ENCODE measurements around the gene FAM209A.
"Not testable (repeated sequence)": the region's sequence is repeated elsewhere in the genome, so short reads cannot be mapped to it uniquely, and the experiment has no call there.

The FAM209A gene, protein sequence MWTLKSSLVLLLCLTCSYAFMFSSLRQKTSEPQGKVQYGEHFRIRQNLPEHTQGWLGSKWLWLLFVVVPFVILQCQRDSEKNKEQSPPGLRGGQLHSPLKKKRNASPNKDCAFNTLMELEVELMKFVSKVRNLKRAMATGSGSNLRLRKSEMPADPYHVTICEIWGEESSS

DNA sequence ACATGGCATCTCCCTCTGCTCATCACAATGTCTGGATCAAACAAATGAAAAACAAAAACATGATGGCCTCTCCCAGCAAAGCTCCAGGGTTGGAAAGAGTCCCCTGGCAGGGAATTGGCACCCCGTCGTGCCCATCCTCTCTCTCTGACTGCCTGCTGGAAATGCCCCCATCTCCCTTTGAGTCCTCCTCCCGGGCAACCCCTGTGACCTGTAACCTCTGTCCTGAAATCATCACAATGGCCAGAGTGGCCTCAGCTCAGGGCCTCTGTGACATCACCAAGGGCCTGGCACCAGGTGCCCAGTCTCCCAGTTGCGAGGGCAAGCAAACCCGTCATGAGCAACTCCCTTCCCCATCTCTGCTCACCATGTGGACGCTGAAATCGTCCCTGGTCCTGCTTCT, at the start of gene FAM209A:
Gene FAM209A, plus strand, starts transcription at position 301 of the 400 bp plus-strand sequence. Its CDS starts 65 bp downstream, at position 366.
- in situ Hi-C loops (cut with MboI; ENCODE audit: low pct_unique_long_range_greater_than_20kb, low sequenced_read_pairs, unreplicated experiment); DNase-seq (ENCODE audit: low spot score): not testable (repeated sequence)

DNA sequence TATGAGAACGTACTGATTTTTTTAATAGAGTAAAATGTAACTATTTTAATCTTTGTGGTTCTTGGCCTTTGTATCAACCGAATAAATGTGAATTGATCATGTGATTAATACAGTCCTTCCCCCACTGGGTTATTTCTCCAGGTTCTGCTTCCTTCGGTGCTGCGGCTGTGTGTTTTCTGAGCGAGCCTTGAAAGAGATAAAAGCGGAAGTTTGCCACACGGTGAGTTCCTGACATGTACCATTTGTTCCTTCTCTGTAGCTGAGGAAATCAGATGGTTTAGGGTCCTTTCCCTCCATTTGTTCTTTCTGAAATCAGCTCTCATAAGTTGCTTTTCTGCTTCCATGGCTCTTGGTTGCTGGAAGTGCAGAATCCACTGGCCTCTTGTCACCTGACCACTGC, 40.6 kb upstream of the FAM209A start:
- TF ChIP-seq, protein P1, sequence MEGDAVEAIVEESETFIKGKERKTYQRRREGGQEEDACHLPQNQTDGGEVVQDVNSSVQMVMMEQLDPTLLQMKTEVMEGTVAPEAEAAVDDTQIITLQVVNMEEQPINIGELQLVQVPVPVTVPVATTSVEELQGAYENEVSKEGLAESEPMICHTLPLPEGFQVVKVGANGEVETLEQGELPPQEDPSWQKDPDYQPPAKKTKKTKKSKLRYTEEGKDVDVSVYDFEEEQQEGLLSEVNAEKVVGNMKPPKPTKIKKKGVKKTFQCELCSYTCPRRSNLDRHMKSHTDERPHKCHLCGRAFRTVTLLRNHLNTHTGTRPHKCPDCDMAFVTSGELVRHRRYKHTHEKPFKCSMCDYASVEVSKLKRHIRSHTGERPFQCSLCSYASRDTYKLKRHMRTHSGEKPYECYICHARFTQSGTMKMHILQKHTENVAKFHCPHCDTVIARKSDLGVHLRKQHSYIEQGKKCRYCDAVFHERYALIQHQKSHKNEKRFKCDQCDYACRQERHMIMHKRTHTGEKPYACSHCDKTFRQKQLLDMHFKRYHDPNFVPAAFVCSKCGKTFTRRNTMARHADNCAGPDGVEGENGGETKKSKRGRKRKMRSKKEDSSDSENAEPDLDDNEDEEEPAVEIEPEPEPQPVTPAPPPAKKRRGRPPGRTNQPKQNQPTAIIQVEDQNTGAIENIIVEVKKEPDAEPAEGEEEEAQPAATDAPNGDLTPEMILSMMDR (IDR thresholded peaks at IDR 0.05; ENCODE audit: extremely low read depth, insufficient read depth, missing control alignments) = no peak
- in situ Hi-C loops (cut with MboI; ENCODE audit: low pct_unique_long_range_greater_than_20kb, low sequenced_read_pairs, unreplicated experiment) = no loop called here
- no peak for DNase-seq (ENCODE audit: low spot score)

DNA sequence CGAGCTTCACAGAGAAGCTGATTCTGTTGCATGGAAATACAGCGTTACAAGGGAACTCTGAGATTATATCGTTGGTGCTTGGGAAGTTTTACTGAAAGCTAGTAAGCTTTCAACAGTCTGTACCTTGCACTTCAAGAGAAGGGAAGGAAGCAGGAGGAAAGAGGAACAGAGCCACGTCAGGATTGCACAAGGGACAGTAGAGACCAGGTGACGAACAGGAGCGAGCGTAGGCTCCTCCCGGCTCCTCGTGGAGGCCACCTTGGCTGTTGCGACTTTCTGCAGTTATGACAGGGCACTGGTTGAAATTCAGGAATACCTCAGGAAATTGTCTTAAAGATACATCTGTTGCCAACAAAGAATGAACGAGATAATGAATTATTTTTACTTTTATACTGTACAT, 37.3 kb upstream of the FAM209A start:
- DNase-seq (ENCODE audit: low spot score) = no peak
- in situ Hi-C loops (cut with MboI; ENCODE audit: low pct_unique_long_range_greater_than_20kb, low sequenced_read_pairs, unreplicated experiment) = no loop called here
- TF ChIP-seq, protein P1 (IDR thresholded peaks at IDR 0.05; ENCODE audit: extremely low read depth, insufficient read depth, missing control alignments) = no peak

DNA sequence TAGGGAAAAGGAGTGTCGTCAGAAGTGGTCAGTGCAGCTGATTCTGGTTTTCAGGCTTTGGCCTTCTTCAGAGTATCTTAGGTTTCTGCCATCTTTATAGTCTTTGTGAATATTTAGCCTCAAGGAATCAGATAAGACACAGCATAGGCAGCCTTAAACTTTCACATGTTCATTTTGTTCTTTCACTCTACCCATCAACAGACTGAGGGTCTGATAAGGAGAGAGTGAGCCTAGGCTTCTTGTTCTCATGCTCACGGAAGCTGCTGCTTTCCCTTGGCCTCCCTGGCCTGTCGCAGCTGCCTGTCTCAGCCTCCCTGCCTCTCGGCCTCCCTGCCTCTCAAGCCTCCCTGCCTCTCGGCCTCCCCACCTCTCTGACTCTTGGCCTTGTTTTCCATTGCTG, 36.0 kb upstream of the FAM209A start:
- no peak for DNase-seq (ENCODE audit: low spot score)
- TF ChIP-seq, protein P1 (IDR thresholded peaks at IDR 0.05; ENCODE audit: extremely low read depth, insufficient read depth, missing control alignments) = no peak
- in situ Hi-C loops (cut with MboI; ENCODE audit: low pct_unique_long_range_greater_than_20kb, low sequenced_read_pairs, unreplicated experiment) = no loop called here

DNA sequence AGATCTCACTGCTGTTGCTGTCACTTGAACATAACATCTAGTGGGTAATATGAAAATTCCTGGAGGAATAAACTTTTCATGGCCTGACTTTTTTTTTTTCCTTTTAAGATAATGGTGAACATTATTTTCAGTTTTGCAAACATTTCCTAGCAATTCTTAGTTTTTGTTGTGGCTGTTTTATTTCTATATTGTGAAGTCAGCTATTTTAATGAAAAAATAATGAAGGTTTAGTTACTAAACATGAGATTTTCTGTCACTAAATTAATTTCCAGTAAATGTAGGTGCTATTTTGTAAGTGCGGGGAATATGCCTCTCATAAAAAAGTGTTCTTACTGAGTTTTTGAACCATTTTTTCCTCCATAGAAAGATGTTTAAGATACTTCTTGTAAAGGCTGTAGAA, 23.4 kb upstream of the FAM209A start:
- TF ChIP-seq, protein P1 (IDR thresholded peaks at IDR 0.05; ENCODE audit: extremely low read depth, insufficient read depth, missing control alignments) = no peak
- DNase-seq (ENCODE audit: low spot score) = no peak

DNA sequence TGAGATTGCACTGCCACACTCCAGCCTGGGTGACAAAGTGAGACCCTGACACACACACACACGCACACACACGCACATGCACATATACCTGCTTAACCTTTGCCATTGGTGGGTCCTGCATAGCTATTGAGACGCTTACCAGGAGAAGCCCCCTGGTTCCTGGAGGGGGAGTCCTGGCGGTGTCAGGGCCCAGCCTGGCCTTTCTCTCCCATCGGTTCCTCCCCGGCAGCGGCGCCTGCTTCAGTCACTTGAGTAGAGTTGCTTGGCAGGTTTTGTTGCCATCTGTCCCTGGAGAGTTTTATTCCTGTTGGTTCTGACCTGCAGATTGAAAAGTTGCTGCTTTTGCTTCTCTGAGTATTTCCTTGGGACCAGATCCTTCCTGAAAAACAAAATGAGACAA, 20.6 kb upstream of the FAM209A start:
- in situ Hi-C loops (cut with MboI; ENCODE audit: low pct_unique_long_range_greater_than_20kb, low sequenced_read_pairs, unreplicated experiment) = no loop called here
- no peak for DNase-seq (ENCODE audit: low spot score)
- TF ChIP-seq, protein P1 (IDR thresholded peaks at IDR 0.05; ENCODE audit: extremely low read depth, insufficient read depth, missing control alignments) = no peak

More for the DNA sequence above, 23.4 kb upstream of the FAM209A start:
- in situ Hi-C loops (cut with MboI; ENCODE audit: low pct_unique_long_range_greater_than_20kb, low sequenced_read_pairs, unreplicated experiment) = no loop called here

DNA sequence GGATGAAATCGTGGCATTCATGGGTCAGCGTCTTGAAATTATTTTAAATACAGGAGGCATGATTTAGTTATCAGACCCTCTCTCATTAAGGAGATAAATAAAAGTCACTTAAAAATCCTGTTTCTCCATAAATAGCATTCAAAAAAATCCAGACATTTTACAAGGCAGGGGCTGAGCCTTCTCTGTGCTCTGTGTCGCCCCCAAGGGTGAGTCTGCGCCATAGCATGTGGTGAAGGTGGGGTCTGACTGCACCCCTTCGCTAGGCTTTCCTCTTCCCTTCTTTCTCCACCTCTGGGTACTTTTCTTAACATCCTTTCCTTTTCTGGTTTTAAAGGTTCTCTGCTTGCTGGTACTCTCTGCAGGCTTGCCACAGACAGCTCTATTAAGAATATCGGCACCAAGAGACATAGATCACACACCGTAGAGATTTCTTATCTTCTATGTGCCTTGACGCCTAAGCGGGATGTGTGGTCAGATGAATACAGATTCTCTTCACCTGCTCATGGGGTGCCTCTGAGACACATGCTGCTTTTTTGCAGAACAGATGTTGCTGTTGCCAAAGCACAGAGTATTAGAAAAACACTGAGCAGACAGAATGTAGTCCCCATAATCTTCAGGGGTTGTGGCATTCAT, 20.1 kb upstream of the FAM209A start:
- no peak for DNase-seq (ENCODE audit: low spot score)
- TF ChIP-seq, protein P1 (IDR thresholded peaks at IDR 0.05; ENCODE audit: extremely low read depth, insufficient read depth, missing control alignments) = peak; percentile 50
- in situ Hi-C loops (cut with MboI; ENCODE audit: low pct_unique_long_range_greater_than_20kb, low sequenced_read_pairs, unreplicated experiment) = no loop called here

All from GM13977 (cell line).